Keratinocyte (primary cell): ENCODE results near the gene KMT5B.
A peak's percentile ranks its signal among the peaks of the same experiment; 100 is the strongest.

Experiments
- CTCF ChIP-seq, 3 experiments: IDR thresholded peaks in 1 of 3; conservative IDR thresholded peaks in 1 of 3; optimal IDR thresholded peaks in 1 of 3; 2 replicates in 2 of 3; 3 replicates in 1 of 3; pipeline versions ENCODE3 to v1.5.1; 2011; ENCODE audit warnings: low read length in 3 of 3, mild to moderate bottlenecking in 3 of 3, moderate library complexity in 2 of 3, control low read depth in 1 of 3, inconsistent platforms in 1 of 3; ENCODE audit not compliant: insufficient read depth in 2 of 3; ENCODE audit errors: extremely low read depth in 1 of 3
- EZH2 ChIP-seq: IDR thresholded peaks from one replicate; pipeline ENCODE4 v1.6.1; 2012; ENCODE audit warnings: inconsistent platforms, mild to moderate bottlenecking, low read length, moderate library complexity

- no peak for TF ChIP-seq EZH2
- peak; percentile 35 to 85 (median 69) for TF ChIP-seq CTCF (optimal IDR thresholded peaks at IDR 0.05 in 1 of 3, IDR thresholded peaks at IDR 0.05 in 1 of 3, conservative IDR thresholded peaks at IDR 0.05 in 1 of 3; ENCODE audit: extremely low read depth in 1 of 3, insufficient read depth in 2 of 3, low read length in 3 of 3)
These were observed 6.9 kb downstream of the KMT5B start for GRCh38 chr11:68206211-68206610.
